ENCODE measurements around the gene CSAD. TPM values are rescaled to one million over a fixed set of nuclear protein-coding genes. Genes with fewer than 3 reads are reported as not detected.

Gene CSAD
- total and polyA plus RNA-seq, 2 of the 13 experiments (the other 11 are each of a cell fraction or from before 2014, with no cell fraction given), result 7.2 to 23.5 TPM

- TF ChIP-seq GLI4 (CRISPR knock-in tag; IDR thresholded peaks at IDR 0.05; ENCODE audit: borderline replicate concordance), result no peak
- no peak for TF ChIP-seq ZNF121 (CRISPR knock-in tag; IDR thresholded peaks at IDR 0.05)
- no peak for TF ChIP-seq AHR (CRISPR knock-in tag; IDR thresholded peaks at IDR 0.05)
- no peak; a peak in 1 of 4 replicates for TF ChIP-seq KLF16 (CRISPR knock-in tag; IDR thresholded peaks at IDR 0.05)
- peak; percentile 29; the same call in 1 of the 2 replicates for TF ChIP-seq SMC3 (IDR thresholded peaks at IDR 0.05; ENCODE audit: low read length)
- no peak for TF ChIP-seq MTERF4 (CRISPR knock-in tag; IDR thresholded peaks at IDR 0.05)
- TF ChIP-seq ZNF124 (CRISPR knock-in tag; IDR thresholded peaks at IDR 0.05), result 0 out of 2 replicates have a peak, but pooled peaks have one; percentile 46
- peak; percentile 80; the same call in 1 of the 2 replicates for TF ChIP-seq CBX5 (CRISPR knock-in tag; IDR thresholded peaks at IDR 0.05; ENCODE audit: borderline replicate concordance)
- TF ChIP-seq ZNF33A (CRISPR knock-in tag; IDR thresholded peaks at IDR 0.05; ENCODE audit: borderline replicate concordance), result no peak
- 0 out of 2 replicates have a peak, but pooled peaks have one; percentile 36 for TF ChIP-seq DRAP1 (CRISPR knock-in tag; IDR thresholded peaks at IDR 0.05)
- TF ChIP-seq ZNF562 (CRISPR knock-in tag; IDR thresholded peaks at IDR 0.05; ENCODE audit: borderline replicate concordance), result no peak
- no peak for TF ChIP-seq ZNF761 (CRISPR knock-in tag; conservative IDR thresholded peaks at IDR 0.05)
- TF ChIP-seq ZNF784 (CRISPR knock-in tag; IDR thresholded peaks at IDR 0.05; ENCODE audit: borderline replicate concordance), result no peak
- TF ChIP-seq TSC22D2 (CRISPR knock-in tag; IDR thresholded peaks at IDR 0.05; ENCODE audit: borderline replicate concordance), result no peak
- no peak for TF ChIP-seq NR1H2 (CRISPR knock-in tag; IDR thresholded peaks at IDR 0.05; ENCODE audit: borderline replicate concordance, low read depth)
- TF ChIP-seq NFE2 (CRISPR knock-in tag; IDR thresholded peaks at IDR 0.05), result no peak
- TF ChIP-seq ZNF574 (CRISPR knock-in tag; IDR thresholded peaks at IDR 0.05), result peak; percentile 68
- no peak; the same call in 1 of the 2 replicates for TF ChIP-seq YEATS2 (CRISPR knock-in tag; IDR thresholded peaks at IDR 0.05; ENCODE audit: borderline replicate concordance)
- no peak for TF ChIP-seq ZNF143 (CRISPR knock-in tag; IDR thresholded peaks at IDR 0.05)
- TF ChIP-seq MTF1 (CRISPR knock-in tag; IDR thresholded peaks at IDR 0.05), result no peak
- TF ChIP-seq KDM2A (CRISPR knock-in tag; IDR thresholded peaks at IDR 0.05; ENCODE audit: borderline replicate concordance, low read depth), result peak; percentile 65; the same call in 1 of the 2 replicates
- TF ChIP-seq NR3C1 (CRISPR knock-in tag; IDR thresholded peaks at IDR 0.05), result no peak
- no peak for TF ChIP-seq ZNF704 (CRISPR knock-in tag; IDR thresholded peaks at IDR 0.05; ENCODE audit: borderline replicate concordance)
- TF ChIP-seq SAFB2 (CRISPR knock-in tag; IDR thresholded peaks at IDR 0.05; ENCODE audit: borderline replicate concordance, low read depth), result no peak
- TF ChIP-seq NCOA5 (CRISPR knock-in tag; IDR thresholded peaks at IDR 0.05), result no peak
These were observed 5.7 kb downstream of the CSAD start (continued) for GRCh38 chr12:53174881-53175491.

Data from HepG2 (cell line).